ENCODE data around the gene SLC1A4. TPM values are rescaled to one million over a fixed set of nuclear protein-coding genes. Genes with fewer than 3 reads are reported as not detected.

The SLC1A4 gene
- total RNA-seq, 1 experiment from 2014 or later: 9.1 TPM

DNA sequence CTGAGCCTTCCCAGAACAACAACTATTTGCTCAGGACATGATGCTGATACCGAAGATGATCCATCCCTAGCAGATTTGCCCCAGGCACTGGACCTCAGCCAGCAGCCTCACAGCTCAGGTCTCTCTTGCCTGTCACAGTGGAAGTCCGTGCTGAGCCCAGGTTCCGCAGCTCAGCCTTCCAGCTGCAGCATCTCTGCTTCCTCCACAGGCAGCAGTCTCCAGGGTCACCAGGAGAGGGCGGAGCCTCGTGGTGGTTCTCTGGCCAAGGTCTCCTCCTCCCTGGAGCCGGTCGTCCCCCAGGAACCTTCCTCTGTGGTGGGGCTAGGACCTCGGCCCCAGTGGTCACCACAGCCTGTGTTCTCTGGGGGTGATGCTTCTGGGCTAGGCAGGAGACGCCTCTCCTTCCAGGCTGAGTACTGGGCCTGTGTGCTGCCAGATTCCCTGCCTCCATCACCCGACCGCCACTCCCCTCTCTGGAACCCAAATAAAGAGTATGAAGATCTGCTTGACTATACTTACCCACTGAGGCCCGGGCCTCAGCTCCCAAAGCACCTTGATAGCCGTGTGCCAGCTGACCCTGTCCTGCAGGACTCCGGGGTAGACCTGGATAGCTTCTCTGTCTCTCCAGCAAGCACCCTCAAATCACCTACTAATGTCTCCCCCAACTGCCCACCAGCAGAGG, 82.4 kb downstream of the SLC1A4 start:
- Histone ChIP-seq H3K4me3 (ENCODE audit: low read length) (no peak overlapping the region), H4K20me1 (ENCODE audit: low read length) (no peaks in the 10 kb centered on the region), H3K9me3 (ENCODE audit: low read length) (no peaks in the 10 kb centered on the region), H3K4me2 (ENCODE audit: low read length) (peak overlapping the region; percentile 52), H2AFZ (ENCODE audit: low read length) (no peak overlapping the region), H3K9ac (ENCODE audit: low read length) (no peak overlapping the region), H3K36me3 (ENCODE audit: low read depth, low read length) (peaks cover 12% of the 10 kb centered on the region; the same call in 1 of the 2 replicates), H3K9me2 (replicated peaks; ENCODE audit: low read length) (no peaks in the 10 kb centered on the region), H3K79me2 (ENCODE audit: low read length) (no peaks in the 10 kb centered on the region), H3K4me1 (ENCODE audit: insufficient read depth, low read length) (peaks cover 35% of the 10 kb centered on the region), H3F3A (ENCODE audit: low read length, unreplicated experiment) (no peaks in the 10 kb centered on the region), H3K27me3 (ENCODE audit: low read length) (no peaks in the 10 kb centered on the region), H3K27ac (ENCODE audit: low read length) (peak overlapping the region; percentile 77)
- ATAC-seq (peak; percentile 25), DNase-seq (peak; percentile 75)
- POLR2A ChIA-PET (ENCODE audit: unreplicated experiment): interaction anchor here (0.6 kb wide), 1 partner anchor 28 kb away, joined by 3 read pairs; no protein-coding TSS in a partner anchor
- TF ChIP-seq EZH2 (IDR thresholded peaks at IDR 0.05; ENCODE audit: low read length, unreplicated experiment): no peak
- TF ChIP-seq EZH2phosphoT487 (IDR thresholded peaks at IDR 0.05; ENCODE audit: borderline replicate concordance, low read length): no peak
- TF ChIP-seq, protein P1, sequence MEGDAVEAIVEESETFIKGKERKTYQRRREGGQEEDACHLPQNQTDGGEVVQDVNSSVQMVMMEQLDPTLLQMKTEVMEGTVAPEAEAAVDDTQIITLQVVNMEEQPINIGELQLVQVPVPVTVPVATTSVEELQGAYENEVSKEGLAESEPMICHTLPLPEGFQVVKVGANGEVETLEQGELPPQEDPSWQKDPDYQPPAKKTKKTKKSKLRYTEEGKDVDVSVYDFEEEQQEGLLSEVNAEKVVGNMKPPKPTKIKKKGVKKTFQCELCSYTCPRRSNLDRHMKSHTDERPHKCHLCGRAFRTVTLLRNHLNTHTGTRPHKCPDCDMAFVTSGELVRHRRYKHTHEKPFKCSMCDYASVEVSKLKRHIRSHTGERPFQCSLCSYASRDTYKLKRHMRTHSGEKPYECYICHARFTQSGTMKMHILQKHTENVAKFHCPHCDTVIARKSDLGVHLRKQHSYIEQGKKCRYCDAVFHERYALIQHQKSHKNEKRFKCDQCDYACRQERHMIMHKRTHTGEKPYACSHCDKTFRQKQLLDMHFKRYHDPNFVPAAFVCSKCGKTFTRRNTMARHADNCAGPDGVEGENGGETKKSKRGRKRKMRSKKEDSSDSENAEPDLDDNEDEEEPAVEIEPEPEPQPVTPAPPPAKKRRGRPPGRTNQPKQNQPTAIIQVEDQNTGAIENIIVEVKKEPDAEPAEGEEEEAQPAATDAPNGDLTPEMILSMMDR (conservative IDR thresholded peaks at IDR 0.05; ENCODE audit: low read depth, low read length): peak; percentile 43
- BruUV-seq (replicated peaks): no TSS peak
- CTCF ChIA-PET: interaction anchor here (1.4 kb wide), 1 partner anchor 98 kb away, joined by 4 read pairs; no protein-coding TSS in a partner anchor
- intact Hi-C loops (cut with micrococcal nuclease): no loop called here

DNA sequence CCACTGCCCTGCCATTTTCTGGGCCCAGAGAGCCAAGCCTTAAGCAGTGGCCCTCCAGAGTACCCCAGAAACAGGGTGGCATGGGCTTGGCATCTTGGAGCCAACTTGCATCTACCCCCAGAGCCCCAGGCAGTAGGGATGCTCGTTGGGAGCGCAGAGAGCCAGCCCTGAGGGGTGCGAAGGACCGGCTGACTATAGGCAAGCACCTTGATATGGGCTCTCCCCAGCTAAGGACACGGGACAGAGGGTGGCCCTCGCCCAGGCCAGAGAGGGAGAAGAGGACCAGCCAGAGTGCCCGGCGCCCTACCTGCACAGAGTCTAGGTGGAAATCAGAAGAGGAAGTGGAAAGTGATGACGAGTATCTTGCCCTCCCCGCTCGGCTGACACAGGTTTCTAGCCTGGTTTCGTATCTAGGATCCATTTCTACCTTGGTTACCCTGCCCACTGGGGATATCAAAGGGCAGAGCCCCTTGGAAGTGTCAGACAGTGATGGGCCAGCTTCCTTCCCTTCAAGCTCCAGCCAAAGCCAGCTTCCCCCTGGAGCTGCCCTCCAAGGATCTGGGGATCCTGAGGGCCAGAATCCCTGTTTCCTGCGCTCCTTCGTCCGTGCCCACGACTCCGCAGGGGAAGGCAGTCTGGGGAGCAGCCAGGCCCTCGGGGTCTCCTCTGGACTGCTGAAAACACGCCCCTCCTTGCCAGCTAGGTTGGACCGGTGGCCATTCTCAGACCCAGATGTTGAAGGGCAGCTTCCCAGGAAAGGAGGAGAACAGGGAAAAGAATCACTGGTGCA, 83.2 kb downstream of the SLC1A4 start:
- no peak overlapping the region for H2AFZ ChIP-seq (ENCODE audit: low read length)
- no peaks in the 10 kb centered on the region for H3K79me2 ChIP-seq (ENCODE audit: low read length)
- no peak overlapping the region for H3K4me2 ChIP-seq (ENCODE audit: low read length)
- no peaks in the 10 kb centered on the region for H3F3A ChIP-seq (ENCODE audit: low read length, unreplicated experiment)
- H3K4me3 ChIP-seq (ENCODE audit: low read length): no peak overlapping the region
- no peaks in the 10 kb centered on the region for H4K20me1 ChIP-seq (ENCODE audit: low read length)
- no peak overlapping the region for H3K27ac ChIP-seq (ENCODE audit: low read length)
- no peaks in the 10 kb centered on the region for H3K27me3 ChIP-seq (ENCODE audit: low read length)
- ATAC-seq (no peak), DNase-seq (no peak)
- H3K9ac ChIP-seq (ENCODE audit: low read length): no peak overlapping the region
- CTCF ChIA-PET: interaction anchor here (0.5 to 1.4 kb wide), 2 partner anchors 58 to 97 kb away, joined by 3 to 4 read pairs; no protein-coding TSS in a partner anchor
- peaks cover 36% of the 10 kb centered on the region for H3K4me1 ChIP-seq (ENCODE audit: insufficient read depth, low read length)
- intact Hi-C loops (cut with micrococcal nuclease): no loop called here
- TF ChIP-seq EZH2 (IDR thresholded peaks at IDR 0.05; ENCODE audit: low read length, unreplicated experiment) (no peak), EZH2phosphoT487 (IDR thresholded peaks at IDR 0.05; ENCODE audit: borderline replicate concordance, low read length) (no peak)
- TF ChIP-seq, protein P1 (conservative IDR thresholded peaks at IDR 0.05; ENCODE audit: low read depth, low read length): no peak
- no peaks in the 10 kb centered on the region for H3K9me2 ChIP-seq (replicated peaks; ENCODE audit: low read length)
- POLR2A ChIA-PET (ENCODE audit: unreplicated experiment): no interaction called here
- BruUV-seq (replicated peaks): no TSS peak
- H3K9me3 ChIP-seq (ENCODE audit: low read length): no peaks in the 10 kb centered on the region
- peaks cover 12% of the 10 kb centered on the region; the same call in 1 of the 2 replicates for H3K36me3 ChIP-seq (ENCODE audit: low read depth, low read length)

Other genes with a start within 250 kb of the SLC1A4 start
- gene CEP68, start 67.0 kb downstream of the SLC1A4 start, total RNA-seq (2014; rRNA removed): 3.4 and 7.0 TPM in 2 replicates
- gene RAB1A, start 140.7 kb downstream of the SLC1A4 start, total RNA-seq (2014; rRNA removed): 96.9 and 97.3 TPM in 2 replicates
- 56.7 and 67.2 TPM in 2 replicates for gene ACTR2, start 238.4 kb downstream of the SLC1A4 start, total RNA-seq (2014; rRNA removed)